Esophagus muscularis mucosa (tissue), 4 donors: ENCODE measurements around the gene TP53I11. TPM values are rescaled to one million over a fixed set of nuclear protein-coding genes. Genes with fewer than 3 reads are reported as not detected.
A peak's percentile ranks its signal among the peaks of the same experiment; 100 is the strongest.

Source experiments
- DNase-seq: peaks from one replicate; pipeline ENCODE4 v3.0.0-alpha.2; 2017; ENCODE audit errors: extremely low spot score
- H3K27ac ChIP-seq, 4 donors: fragments of 200-600 bp; sonication (generic); replicated peaks in 1 of 4; 1 replicate in 3 of 4; 2 replicates in 1 of 4; pipeline ENCODE4 v1.5.1; 2016 to 2019; ENCODE audit warnings: mild to moderate bottlenecking in 1 of 4
- H3K27me3 ChIP-seq, 4 donors: fragments of 200-600 bp; sonication (generic); one replicate each; pipeline versions ENCODE4 v1.5.1 to v1.6.0; 2016 to 2019
- H3K36me3 ChIP-seq, 4 donors: fragments of 200-600 bp; sonication (generic); one replicate each; pipeline ENCODE4 v1.5.1; 2016 to 2019
- H3K4me1 ChIP-seq, 4 donors: fragments of 200-600 bp; sonication (generic); one replicate each; pipeline ENCODE4 v1.5.1; 2016 to 2019
- H3K4me3 ChIP-seq, 4 donors: fragments of 200-600 bp; sonication (generic); 1 replicate in 2 of 4; 2 replicates in 2 of 4; pipeline ENCODE4 v1.5.1; 2016 to 2019; ENCODE audit warnings: mild to moderate bottlenecking in 4 of 4, moderate library complexity in 1 of 4
- H3K9me3 ChIP-seq, 4 donors: fragments of 200-600 bp; sonication (generic); 1 replicate in 3 of 4; 2 replicates in 1 of 4; pipeline ENCODE4 v1.5.1; 2016 to 2019
- EP300 ChIP-seq: sonication (generic); formaldehyde crosslinking; IDR thresholded peaks from one replicate; pipeline ENCODE4 v1.6.1; 2017; ENCODE audit warnings: antibody characterized with exemption
- POLR2A ChIP-seq: fragments of 450-650 bp; IDR thresholded peaks from one replicate; pipeline ENCODE4 v1.6.1; 2017; ENCODE audit warnings: antibody characterized with exemption, moderate library complexity, mild to moderate bottlenecking, low read depth
- POLR2AphosphoS5 ChIP-seq, 2 donors: sonication (generic); formaldehyde crosslinking; IDR thresholded peaks; one replicate each; pipeline ENCODE4 v1.6.1; 2017; ENCODE audit warnings: antibody characterized with exemption in 2 of 2
- WGBS: methylation state at CpG from one replicate; pipeline ENCODE4 v1.1.5; 2018; 5-methylcytosine and 5-hydroxymethylcytosine counted together
- intact Hi-C: fragments of 100-400 bp; cut with DNase I; formaldehyde crosslinking; loops from one replicate; pipeline ENCODE4 v1.15.1; 2023
- total RNA-seq, 4 donors: library from RNA; depleted of rRNA; stranded (reverse); fragments of >200 nt; gene quantifications; one replicate each; pipeline versions ENCODE4 v1.1.0 to v1.2.1, GENCODE V29; 2016
- TF ChIP-seq, protein P1 (sequence below), 3 experiments: fragments of 200-600 bp in 2 of 3; fragments of 450-650 bp in 1 of 3; sonication (generic) in 2 of 3; IDR thresholded peaks; one replicate each; pipeline ENCODE4 v1.5.1; 2017 to 2019; ENCODE audit warnings: antibody characterized with exemption in 3 of 3, mild to moderate bottlenecking in 2 of 3, moderate library complexity in 1 of 3

TP53I11 gene
- total RNA-seq, 4 donors from 2014 or later = 51.1 to 76.1 (median 59.2) TPM

DNA sequence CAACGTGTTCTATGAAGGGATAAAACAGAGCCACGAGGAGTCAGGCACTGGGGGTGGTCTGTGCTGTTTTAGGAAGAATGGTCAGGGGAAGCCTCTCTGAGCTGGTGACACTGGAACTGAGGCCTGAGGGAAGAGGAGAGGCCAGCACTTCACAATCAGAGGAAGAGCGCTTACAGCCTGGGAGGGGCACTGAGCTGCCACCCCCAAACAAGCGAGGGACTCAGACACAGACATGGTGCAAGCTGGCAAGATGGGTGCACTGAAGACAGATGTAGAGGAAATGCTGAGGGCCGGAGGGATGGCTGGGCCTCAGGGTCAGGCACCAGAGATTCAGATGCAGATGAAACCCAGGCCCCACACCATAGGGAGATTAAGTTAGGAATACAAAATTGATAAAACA, 40.0 kb upstream of the TP53I11 start:
- Histone ChIP-seq H3K4me1 (peaks cover 22 to 35% (median 29%) of the 10 kb centered on the region in 4 donors), H3K27me3 (no peaks in the 10 kb centered on the region), H3K36me3 (no peaks in the 10 kb centered on the region), H3K4me3 (no peak overlapping the region), H3K9me3 (no peaks in the 10 kb centered on the region), H3K27ac (peak overlapping the region in 1 of 4 donors; percentile 46)
- intact Hi-C loops = no loop called here
- TF ChIP-seq POLR2AphosphoS5 (IDR thresholded peaks at IDR 0.05) (no peak), POLR2A (no peak), EP300 (no peak)
- DNase-seq = no peak
- 88% methylated on average over 5 of the region's 5 CpGs for WGBS

GRCh38 chr11:44989831-44990566, 39.3 kb upstream of the TP53I11 start:
- Histone ChIP-seq H3K27ac (peak overlapping the region; percentile 31 to 58 (median 40)), H3K4me1 (peaks cover 22 to 35% (median 29%) of the 10 kb centered on the region in 4 donors), H3K27me3 (no peaks in the 10 kb centered on the region), H3K4me3 (no peak overlapping the region), H3K36me3 (no peaks in the 10 kb centered on the region), H3K9me3 (no peaks in the 10 kb centered on the region)
- intact Hi-C loops = no loop called here
- DNase-seq = no peak
- TF ChIP-seq, protein P1, sequence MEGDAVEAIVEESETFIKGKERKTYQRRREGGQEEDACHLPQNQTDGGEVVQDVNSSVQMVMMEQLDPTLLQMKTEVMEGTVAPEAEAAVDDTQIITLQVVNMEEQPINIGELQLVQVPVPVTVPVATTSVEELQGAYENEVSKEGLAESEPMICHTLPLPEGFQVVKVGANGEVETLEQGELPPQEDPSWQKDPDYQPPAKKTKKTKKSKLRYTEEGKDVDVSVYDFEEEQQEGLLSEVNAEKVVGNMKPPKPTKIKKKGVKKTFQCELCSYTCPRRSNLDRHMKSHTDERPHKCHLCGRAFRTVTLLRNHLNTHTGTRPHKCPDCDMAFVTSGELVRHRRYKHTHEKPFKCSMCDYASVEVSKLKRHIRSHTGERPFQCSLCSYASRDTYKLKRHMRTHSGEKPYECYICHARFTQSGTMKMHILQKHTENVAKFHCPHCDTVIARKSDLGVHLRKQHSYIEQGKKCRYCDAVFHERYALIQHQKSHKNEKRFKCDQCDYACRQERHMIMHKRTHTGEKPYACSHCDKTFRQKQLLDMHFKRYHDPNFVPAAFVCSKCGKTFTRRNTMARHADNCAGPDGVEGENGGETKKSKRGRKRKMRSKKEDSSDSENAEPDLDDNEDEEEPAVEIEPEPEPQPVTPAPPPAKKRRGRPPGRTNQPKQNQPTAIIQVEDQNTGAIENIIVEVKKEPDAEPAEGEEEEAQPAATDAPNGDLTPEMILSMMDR (IDR thresholded peaks at IDR 0.05) = no peak
- TF ChIP-seq POLR2AphosphoS5 (IDR thresholded peaks at IDR 0.05) (peak; percentile 48 to 52), POLR2A (no peak), EP300 (no peak)
- WGBS = 80% methylated on average over 10 of the region's 21 CpGs

DNA sequence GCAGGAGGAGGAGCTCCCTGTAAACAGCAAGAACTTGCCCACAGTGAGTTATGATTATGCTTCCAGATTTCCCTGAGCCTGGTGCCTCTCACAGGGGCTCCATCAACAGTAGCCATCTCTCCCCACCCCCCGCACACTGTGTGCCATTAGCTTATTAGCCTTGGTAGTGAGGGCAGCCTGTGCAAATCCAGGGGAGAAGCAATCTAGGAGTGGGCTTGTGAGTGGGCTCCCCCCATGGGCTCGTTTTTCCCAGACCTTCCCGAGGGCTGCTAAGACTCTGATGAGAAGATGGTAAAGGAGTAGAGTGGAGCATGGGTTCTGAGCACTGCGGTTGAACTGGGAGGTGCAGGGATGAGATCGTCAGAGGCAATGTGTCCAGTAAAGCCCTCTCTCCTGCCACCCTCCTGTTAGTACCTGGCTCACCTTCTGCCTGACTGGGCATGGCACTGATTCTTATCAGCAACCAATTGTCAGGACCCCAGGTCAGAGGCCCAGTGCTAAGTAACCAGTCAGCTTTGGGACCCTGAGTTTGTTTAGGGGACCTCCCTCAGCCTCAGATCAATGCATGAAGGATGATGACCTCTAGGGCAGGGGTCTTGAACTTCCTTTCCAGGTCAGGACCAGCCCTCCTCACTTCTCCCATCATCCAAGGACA, 38.4 kb upstream of the TP53I11 start:
- 93% methylated on average over 4 of the region's 5 CpGs for WGBS
- intact Hi-C loops = no loop called here
- no peaks in the 10 kb centered on the region for H3K27me3 ChIP-seq
- H3K4me3 ChIP-seq = no peak overlapping the region
- H3K9me3 ChIP-seq = no peaks in the 10 kb centered on the region
- H3K4me1 ChIP-seq = peaks cover 22 to 35% (median 29%) of the 10 kb centered on the region in 4 donors
- peak overlapping the region in 3 of 4 donors; percentile 31 to 58 (median 46) for H3K27ac ChIP-seq
- no peak for DNase-seq
- TF ChIP-seq, protein P1 (IDR thresholded peaks at IDR 0.05) = no peak
- TF ChIP-seq POLR2A (no peak), EP300 (no peak), POLR2AphosphoS5 (IDR thresholded peaks at IDR 0.05) (no peak)
- H3K36me3 ChIP-seq = no peaks in the 10 kb centered on the region

GRCh38 chr11:44988111-44988510, 37.4 kb upstream of the TP53I11 start:
- DNase-seq = no peak
- no peaks in the 10 kb centered on the region for H3K9me3 ChIP-seq
- intact Hi-C loops = no loop called here
- no peak for TF ChIP-seq EP300
- TF ChIP-seq POLR2A = no peak
- no peak for TF ChIP-seq POLR2AphosphoS5 (IDR thresholded peaks at IDR 0.05)
- TF ChIP-seq, protein P1 (IDR thresholded peaks at IDR 0.05) = no peak
- 74% methylated on average over 2 of the region's 2 CpGs for WGBS
- H3K27me3 ChIP-seq = no peaks in the 10 kb centered on the region
- H3K27ac ChIP-seq = no peak overlapping the region
- no peak overlapping the region for H3K4me3 ChIP-seq
- H3K4me1 ChIP-seq = peaks cover 22 to 35% (median 29%) of the 10 kb centered on the region in 4 donors
- H3K36me3 ChIP-seq = no peaks in the 10 kb centered on the region

GRCh38 chr11:44987506-44987905, 36.8 kb upstream of the TP53I11 start:
- Histone ChIP-seq H3K27ac (no peak overlapping the region), H3K9me3 (no peaks in the 10 kb centered on the region), H3K27me3 (no peaks in the 10 kb centered on the region), H3K4me3 (no peak overlapping the region), H3K4me1 (peaks cover 22 to 35% (median 27%) of the 10 kb centered on the region in 4 donors), H3K36me3 (no peaks in the 10 kb centered on the region)
- WGBS = 73% methylated on average over 9 of the region's 10 CpGs
- intact Hi-C loops = no loop called here
- no peak for TF ChIP-seq POLR2AphosphoS5 (IDR thresholded peaks at IDR 0.05)
- TF ChIP-seq, protein P1 (IDR thresholded peaks at IDR 0.05) = no peak
- no peak for TF ChIP-seq EP300
- no peak for TF ChIP-seq POLR2A
- DNase-seq = no peak
